ENCODE measurements around the gene VPS25.
"Not testable (repeated sequence)": the region's sequence is repeated elsewhere in the genome, so short reads cannot be mapped to it uniquely, and the experiment has no call there.

Gene VPS25

GRCh38 chr17:42740699-42741098, 32.5 kb upstream of the VPS25 start:
- H3K36me3 ChIP-seq (ENCODE audit: low read length), result no peaks in the 10 kb centered on the region
- H3F3A ChIP-seq (ENCODE audit: insufficient read depth), result no peaks in the 10 kb centered on the region
- H3K4me2 ChIP-seq (ENCODE audit: low read depth, low read length, poor library complexity, severe bottlenecking), result no peak overlapping the region
- no peak overlapping the region for H2AFZ ChIP-seq (ENCODE audit: low read depth, low read length, severe bottlenecking)
- H3K9me3 ChIP-seq (ENCODE audit: insufficient read depth, low read length), result no peaks in the 10 kb centered on the region
- H3K9ac ChIP-seq (ENCODE audit: low read length), result no peak overlapping the region
- H3K27me3 ChIP-seq (ENCODE audit: low read length), result no peaks in the 10 kb centered on the region
- no peak overlapping the region for H3K27ac ChIP-seq (ENCODE audit: low read depth, low read length)
- TF ChIP-seq CTCF (IDR thresholded peaks at IDR 0.05; ENCODE audit: insufficient read depth, low read length, poor library complexity, severe bottlenecking) (no peak), EZH2phosphoT487 (conservative IDR thresholded peaks at IDR 0.05; ENCODE audit: low read length) (no peak)
- H3K9me2 ChIP-seq (replicated peaks; ENCODE audit: insufficient read depth, low read length), result no peaks in the 10 kb centered on the region
- H3K4me3 ChIP-seq (ENCODE audit: insufficient read depth, low read length, poor library complexity, severe bottlenecking), result no peak overlapping the region
- H4K20me1 ChIP-seq (ENCODE audit: low read depth, low read length), result no peaks in the 10 kb centered on the region
- peaks cover 21% of the 10 kb centered on the region for H3K79me2 ChIP-seq (ENCODE audit: insufficient read depth, low read length)

- peaks cover 21% of the 10 kb centered on the region for H3K79me2 ChIP-seq (ENCODE audit: insufficient read depth, low read length)
- H3K9ac ChIP-seq (ENCODE audit: low read length), result peak overlapping the region; percentile 69; the same call in 1 of the 2 replicates
- H3K4me3 ChIP-seq (ENCODE audit: insufficient read depth, low read length, poor library complexity, severe bottlenecking); H3K27ac ChIP-seq (ENCODE audit: low read depth, low read length); H3K27me3 ChIP-seq (ENCODE audit: low read length); H4K20me1 ChIP-seq (ENCODE audit: low read depth, low read length); H3K9me3 ChIP-seq (ENCODE audit: insufficient read depth, low read length); H3K9me2 ChIP-seq (replicated peaks; ENCODE audit: insufficient read depth, low read length); H3F3A ChIP-seq (ENCODE audit: insufficient read depth); H3K4me2 ChIP-seq (ENCODE audit: low read depth, low read length, poor library complexity, severe bottlenecking); H3K36me3 ChIP-seq (ENCODE audit: low read length); H2AFZ ChIP-seq (ENCODE audit: low read depth, low read length, severe bottlenecking): not testable (repeated sequence)
Observed at GRCh38 chr17:42742916-42743315, 30.3 kb upstream of the VPS25 start.

- peak overlapping the region; percentile 70 for H3K4me3 ChIP-seq (ENCODE audit: insufficient read depth, low read length, poor library complexity, severe bottlenecking)
- TF ChIP-seq EZH2phosphoT487 (conservative IDR thresholded peaks at IDR 0.05; ENCODE audit: low read length) (no peak), CTCF (IDR thresholded peaks at IDR 0.05; ENCODE audit: insufficient read depth, low read length, poor library complexity, severe bottlenecking) (no peak)
- H3F3A ChIP-seq (ENCODE audit: insufficient read depth), result no peaks in the 10 kb centered on the region
- no peaks in the 10 kb centered on the region for H4K20me1 ChIP-seq (ENCODE audit: low read depth, low read length)
- peak overlapping the region; percentile 97 for H3K4me2 ChIP-seq (ENCODE audit: low read depth, low read length, poor library complexity, severe bottlenecking)
- H3K9me2 ChIP-seq (replicated peaks; ENCODE audit: insufficient read depth, low read length), result no peaks in the 10 kb centered on the region
- peak overlapping the region; percentile 40 for H3K27ac ChIP-seq (ENCODE audit: low read depth, low read length)
- no peaks in the 10 kb centered on the region for H3K27me3 ChIP-seq (ENCODE audit: low read length)
- H2AFZ ChIP-seq (ENCODE audit: low read depth, low read length, severe bottlenecking), result peak overlapping the region; percentile 83
- H3K9me3 ChIP-seq (ENCODE audit: insufficient read depth, low read length), result no peaks in the 10 kb centered on the region
- peak overlapping the region; percentile 69 for H3K9ac ChIP-seq (ENCODE audit: low read length)
- H3K36me3 ChIP-seq (ENCODE audit: low read length), result no peaks in the 10 kb centered on the region
- peaks cover 21% of the 10 kb centered on the region for H3K79me2 ChIP-seq (ENCODE audit: insufficient read depth, low read length)
Observed at GRCh38 chr17:42743595-42744282, 29.5 kb upstream of the VPS25 start.

GRCh38 chr17:42744283-42744805, 28.9 kb upstream of the VPS25 start:
- no peaks in the 10 kb centered on the region for H3F3A ChIP-seq (ENCODE audit: insufficient read depth)
- H3K79me2 ChIP-seq (ENCODE audit: insufficient read depth, low read length), result peaks cover 21% of the 10 kb centered on the region
- H3K4me2 ChIP-seq (ENCODE audit: low read depth, low read length, poor library complexity, severe bottlenecking), result peak overlapping the region; percentile 97
- H3K27me3 ChIP-seq (ENCODE audit: low read length), result no peaks in the 10 kb centered on the region
- H3K27ac ChIP-seq (ENCODE audit: low read depth, low read length), result peak overlapping the region; percentile 40
- H3K9me3 ChIP-seq (ENCODE audit: insufficient read depth, low read length), result no peaks in the 10 kb centered on the region
- H2AFZ ChIP-seq (ENCODE audit: low read depth, low read length, severe bottlenecking), result peak overlapping the region; percentile 83
- H4K20me1 ChIP-seq (ENCODE audit: low read depth, low read length), result no peaks in the 10 kb centered on the region
- peak overlapping the region; percentile 69 for H3K9ac ChIP-seq (ENCODE audit: low read length)
- H3K4me3 ChIP-seq (ENCODE audit: insufficient read depth, low read length, poor library complexity, severe bottlenecking), result peak overlapping the region; percentile 70
- TF ChIP-seq CTCF (IDR thresholded peaks at IDR 0.05; ENCODE audit: insufficient read depth, low read length, poor library complexity, severe bottlenecking), result no peak
- no peak for TF ChIP-seq EZH2phosphoT487 (conservative IDR thresholded peaks at IDR 0.05; ENCODE audit: low read length)
- H3K9me2 ChIP-seq (replicated peaks; ENCODE audit: insufficient read depth, low read length), result no peaks in the 10 kb centered on the region
- no peaks in the 10 kb centered on the region for H3K36me3 ChIP-seq (ENCODE audit: low read length)
